Psoas muscle (tissue), 8 donors: Measurements from ENCODE around the gene STX18. TPM values are rescaled to one million over a fixed set of nuclear protein-coding genes. Genes with fewer than 3 reads are reported as not detected.

ENCODE experiments used
- ATAC-seq, 4 donors: fragments of 200-7000 bp; cut with Tn5 transposase; one replicate each; pipeline ENCODE4 v1.9.1; 2020; ENCODE audit warnings: moderate library complexity in 3 of 4, mild to moderate bottlenecking in 2 of 4
- DNase-seq, 2 donors: peaks; one replicate each; pipeline ENCODE4 v3.0.0-alpha.2; 2020
- H3K27ac ChIP-seq: fragments of 200-600 bp; one replicate; pipeline ENCODE4 v1.8.0; 2022
- H3K27me3 ChIP-seq, 3 donors: fragments of 200-600 bp in 1 of 3; one replicate each; pipeline versions ENCODE4 v1.6.1 to v1.8.0; 2013 to 2022; ENCODE audit warnings: low read length in 2 of 3, mild to moderate bottlenecking in 2 of 3, moderate library complexity in 1 of 3; ENCODE audit not compliant: insufficient read depth in 3 of 3
- H3K36me3 ChIP-seq, 2 donors: fragments of 200-600 bp in 1 of 2; one replicate each; pipeline versions ENCODE4 v1.6.1 to v1.8.0; 2013 to 2022; ENCODE audit warnings: low read depth in 1 of 2, mild to moderate bottlenecking in 1 of 2, moderate library complexity in 1 of 2; ENCODE audit not compliant: insufficient read depth in 1 of 2
- H3K4me1 ChIP-seq: fragments of 200-600 bp; one replicate; pipeline ENCODE4 v1.8.0; 2022
- H3K4me3 ChIP-seq: fragments of 200-600 bp; one replicate; pipeline ENCODE4 v1.8.0; 2022; ENCODE audit warnings: mild to moderate bottlenecking
- H3K9me3 ChIP-seq: fragments of 200-600 bp; one replicate; pipeline ENCODE4 v1.8.0; 2022
- WGBS, 3 donors: extraction: QIAGEN DNeasy Blood & Tissue Kit; methylation state at CpG; one replicate each; pipeline versions ENCODE4 v1.1.6 to v1.1.7; 2013; 5-methylcytosine and 5-hydroxymethylcytosine counted together
- intact Hi-C, 2 donors: fragments of 100-400 bp; cut with DNase I; formaldehyde crosslinking; loops; one replicate each; pipeline versions ENCODE4 v1.11.0 to v1.14.2; 2022
- polyA plus RNA-seq, 3 donors: library from polyadenylated mRNA; stranded (reverse); fragments of 200-250 nt; gene quantifications; one replicate each; pipeline ENCODE4 v1.2.3, GENCODE V29; 2013
- total RNA-seq, 4 donors: library from RNA; stranded (reverse); fragmentation: NEBNext Ultra II Directional in 2 of 4; extraction: Animal tissue kit (Norgen Biotek cat#: 25700) in 2 of 4; gene quantifications; one replicate each; pipeline versions ENCODE4 v1.2.1 to v1.2.4, GENCODE V29; 2021 to 2023
- TF ChIP-seq, protein P1 (sequence below): fragments of 200-600 bp; IDR thresholded peaks from one replicate; pipeline ENCODE4 v1.8.0; 2022; ENCODE audit warnings: antibody characterized with exemption
- donor health status: healthy with polysubstance abuse.
- donor health status: DM: no; HTN: no; CAD: no; lungs with moderate emphysema.
- donor health status: Bipolar disorder and iron deficiency.
- donor health status: healthy.
- donor health status: DM: yes; HTN: yes; CAD: no.
- donor health status: DM: no; HTN: no; CAD: no.
- donor health status: DM: no; HTN: no; CAD: no.
- donor health status: DM: yes; HTN: yes; CAD: no.

STX18 gene
- total and polyA plus RNA-seq, 7 donors: 12.1 to 29.7 (median 21.1) TPM

DNA sequence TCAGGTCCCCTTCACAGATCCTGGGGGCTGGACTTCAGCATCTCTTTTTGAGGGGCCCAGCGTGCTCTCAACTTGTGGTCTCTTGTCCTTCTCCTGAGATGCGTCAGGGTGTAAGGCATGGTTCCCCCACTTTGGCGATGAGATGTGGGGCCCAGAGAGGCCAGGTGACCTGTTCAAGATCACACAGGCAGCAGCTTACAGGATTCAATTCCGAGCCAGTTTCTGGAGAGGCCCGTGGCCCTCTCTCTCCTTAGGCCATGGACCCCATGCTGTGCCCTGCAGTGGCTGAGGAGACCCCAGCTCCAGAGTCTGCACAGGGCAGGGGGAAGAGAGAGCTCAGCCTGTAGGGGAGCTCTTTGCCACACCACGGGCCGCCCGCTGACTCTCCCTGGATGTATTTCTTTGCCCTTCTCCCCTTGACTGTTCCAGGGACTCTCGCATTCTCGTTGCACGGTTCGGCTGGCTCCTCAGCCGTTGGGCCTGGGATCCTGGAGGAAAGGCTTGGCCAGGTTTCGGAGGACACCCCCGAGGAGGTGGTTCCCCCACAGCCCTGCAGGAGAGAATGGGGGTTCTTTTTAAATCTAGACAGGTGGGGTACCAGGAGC lies 136.4 kb downstream of the STX18 start:
- no peak overlapping the region for H3K4me3 ChIP-seq
- H3K27ac ChIP-seq: no peak overlapping the region
- H3K27me3 ChIP-seq: peaks cover 0 to 29% (median 7%) of the 10 kb centered on the region in 3 donors
- ATAC-seq (no peak), DNase-seq (peak in 1 of 2 donors; percentile 27)
- H3K9me3 ChIP-seq: peaks cover under 1% of the 10 kb centered on the region
- intact Hi-C loops: no loop called here
- WGBS, 3 donors: 80 to 88% (median 85%) methylated on average over 15 of the region's 15 CpGs
- no peaks in the 10 kb centered on the region for H3K36me3 ChIP-seq
- TF ChIP-seq, protein P1, sequence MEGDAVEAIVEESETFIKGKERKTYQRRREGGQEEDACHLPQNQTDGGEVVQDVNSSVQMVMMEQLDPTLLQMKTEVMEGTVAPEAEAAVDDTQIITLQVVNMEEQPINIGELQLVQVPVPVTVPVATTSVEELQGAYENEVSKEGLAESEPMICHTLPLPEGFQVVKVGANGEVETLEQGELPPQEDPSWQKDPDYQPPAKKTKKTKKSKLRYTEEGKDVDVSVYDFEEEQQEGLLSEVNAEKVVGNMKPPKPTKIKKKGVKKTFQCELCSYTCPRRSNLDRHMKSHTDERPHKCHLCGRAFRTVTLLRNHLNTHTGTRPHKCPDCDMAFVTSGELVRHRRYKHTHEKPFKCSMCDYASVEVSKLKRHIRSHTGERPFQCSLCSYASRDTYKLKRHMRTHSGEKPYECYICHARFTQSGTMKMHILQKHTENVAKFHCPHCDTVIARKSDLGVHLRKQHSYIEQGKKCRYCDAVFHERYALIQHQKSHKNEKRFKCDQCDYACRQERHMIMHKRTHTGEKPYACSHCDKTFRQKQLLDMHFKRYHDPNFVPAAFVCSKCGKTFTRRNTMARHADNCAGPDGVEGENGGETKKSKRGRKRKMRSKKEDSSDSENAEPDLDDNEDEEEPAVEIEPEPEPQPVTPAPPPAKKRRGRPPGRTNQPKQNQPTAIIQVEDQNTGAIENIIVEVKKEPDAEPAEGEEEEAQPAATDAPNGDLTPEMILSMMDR: no peak
- H3K4me1 ChIP-seq: no peaks in the 10 kb centered on the region

DNA sequence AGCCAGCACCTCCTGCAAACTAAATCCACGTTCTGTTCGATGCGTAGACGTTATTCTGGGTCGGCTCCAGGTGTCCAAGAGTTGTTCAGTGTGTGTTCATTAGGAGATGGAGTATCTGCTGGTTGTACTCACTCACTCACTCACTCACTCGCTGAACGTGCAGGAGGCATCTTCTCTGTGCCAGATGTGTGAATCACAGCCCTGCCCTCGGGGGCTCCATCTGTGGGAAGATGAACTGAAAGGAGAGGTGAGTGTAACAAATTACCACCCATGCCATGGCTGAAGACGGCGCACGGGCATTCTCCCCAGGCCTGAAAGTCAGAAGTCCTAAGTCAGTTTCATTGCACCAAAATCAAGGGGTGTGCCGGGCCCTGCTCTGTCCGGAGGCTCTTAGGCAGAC lies 138.9 kb downstream of the STX18 start:
- ATAC-seq (no peak), DNase-seq (no peak)
- intact Hi-C loops: no loop called here
- H3K27me3 ChIP-seq: peaks cover 0 to 39% (median 3%) of the 10 kb centered on the region in 3 donors
- no peak overlapping the region for H3K27ac ChIP-seq
- H3K4me3 ChIP-seq: no peak overlapping the region
- 59 to 65% (median 60%) methylated on average over 13 of the region's 13 CpGs for WGBS, 3 donors
- TF ChIP-seq, protein P1: no peak
- H3K4me1 ChIP-seq: no peaks in the 10 kb centered on the region
- peaks cover 9% of the 10 kb centered on the region for H3K9me3 ChIP-seq
- H3K36me3 ChIP-seq: no peaks in the 10 kb centered on the region

- Histone ChIP-seq H3K4me3 (no peak overlapping the region), H3K27ac (no peak overlapping the region), H3K4me1 (no peaks in the 10 kb centered on the region), H3K36me3 (no peaks in the 10 kb centered on the region), H3K9me3 (peaks cover 9% of the 10 kb centered on the region), H3K27me3 (peaks cover 0 to 39% (median 11%) of the 10 kb centered on the region in 3 donors)
- no peak for ATAC-seq
- 35 to 46% (median 37%) methylated on average over 7 of the region's 7 CpGs for WGBS, 3 donors
- DNase-seq: no peak
- TF ChIP-seq, protein P1: no peak
- intact Hi-C loops: no loop called here
Measured at GRCh38 chr4:4401036-4401435, 140.8 kb downstream of the STX18 start.

DNA sequence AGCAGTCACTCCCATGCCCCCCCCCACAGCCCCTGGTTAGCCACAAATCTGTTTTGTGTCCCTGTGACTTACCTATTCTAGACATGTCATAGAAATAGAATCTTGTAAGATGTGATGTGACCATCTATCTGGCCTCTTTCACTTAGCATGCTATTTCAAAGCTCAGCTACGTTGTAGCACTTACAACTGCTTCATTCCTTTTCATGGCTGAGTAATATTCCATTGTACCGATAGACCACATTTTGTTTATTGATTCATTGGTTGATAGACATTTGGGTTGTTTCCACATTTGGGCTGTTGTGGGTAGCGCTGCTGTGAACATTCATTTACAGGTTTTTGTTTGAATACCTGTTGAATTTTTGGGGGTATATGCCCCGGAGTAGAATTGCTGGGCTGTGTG lies 143.4 kb downstream of the STX18 start:
- Histone ChIP-seq H3K36me3 (no peaks in the 10 kb centered on the region), H3K4me3 (no peak overlapping the region), H3K4me1 (no peaks in the 10 kb centered on the region), H3K27me3 (peaks cover 0 to 57% (median 16%) of the 10 kb centered on the region in 3 donors), H3K27ac (no peak overlapping the region), H3K9me3 (peaks cover 9% of the 10 kb centered on the region)
- intact Hi-C loops: no loop called here
- no peak for DNase-seq
- no peak for ATAC-seq
- TF ChIP-seq, protein P1: no peak
- WGBS, 3 donors: 68 to 81% (median 75%) methylated on average over 4 of the region's 4 CpGs

GRCh38 chr4:4397441-4397819 lies 144.4 kb downstream of the STX18 start:
- H3K27me3 ChIP-seq: peaks cover 0 to 61% (median 16%) of the 10 kb centered on the region in 3 donors
- no peak overlapping the region for H3K4me3 ChIP-seq
- H3K27ac ChIP-seq: no peak overlapping the region
- peaks cover 9% of the 10 kb centered on the region for H3K9me3 ChIP-seq
- H3K36me3 ChIP-seq: no peaks in the 10 kb centered on the region
- intact Hi-C loops: no loop called here
- TF ChIP-seq, protein P1: no peak
- H3K4me1 ChIP-seq: no peaks in the 10 kb centered on the region
- ATAC-seq (no peak), DNase-seq (no peak)
- WGBS, 3 donors: 77 to 85% (median 84%) methylated on average over 13 of the region's 13 CpGs
